Neural crest cell (in vitro differentiated cells): ENCODE data around the gene HS3ST2. TPM values are rescaled to one million over a fixed set of nuclear protein-coding genes. Genes with fewer than 3 reads are reported as not detected.

Source experiments
- DNase-seq: peaks from one replicate; pipeline ENCODE4 v3.0.0; 2021; ENCODE audit warnings: low read depth, mixed read lengths, low spot score
- H3K27ac Mint-ChIP-seq: one replicate; pipeline ENCODE4 v1.8.0; 2021; ENCODE audit warnings: mild to moderate bottlenecking, mixed read lengths; ENCODE audit not compliant: unreplicated experiment
- H3K27me3 Mint-ChIP-seq: 2 replicates; pipeline ENCODE4 v1.8.0; 2021; ENCODE audit warnings: low read depth, mild to moderate bottlenecking, mixed read lengths
- H3K36me3 Mint-ChIP-seq: 2 replicates; pipeline ENCODE4 v1.8.0; 2021; ENCODE audit warnings: low read depth, mild to moderate bottlenecking, mixed read lengths
- H3K4me1 Mint-ChIP-seq: 2 replicates; pipeline ENCODE4 v1.8.0; 2021; ENCODE audit warnings: mixed read lengths
- H3K4me3 Mint-ChIP-seq: one replicate; pipeline ENCODE4 v1.8.0; 2021; ENCODE audit warnings: mild to moderate bottlenecking, mixed read lengths
- H3K9me3 Mint-ChIP-seq: 2 replicates; pipeline ENCODE4 v1.8.0; 2021; ENCODE audit warnings: mixed read lengths
- total RNA-seq: library from RNA; stranded (reverse); gene quantifications from 2 replicates; pipeline ENCODE4 v1.2.1, GENCODE V29; 2021
- TF ChIP-seq, protein P1 (sequence below): fragments of 200-600 bp; sonication (generic); conservative IDR thresholded peaks from 2 replicates; pipeline ENCODE4 v1.5.0; 2021; ENCODE audit warnings: antibody characterized with exemption, mild to moderate bottlenecking

Gene HS3ST2
- total RNA-seq, 1 donor from 2014 or later = not detected

DNA sequence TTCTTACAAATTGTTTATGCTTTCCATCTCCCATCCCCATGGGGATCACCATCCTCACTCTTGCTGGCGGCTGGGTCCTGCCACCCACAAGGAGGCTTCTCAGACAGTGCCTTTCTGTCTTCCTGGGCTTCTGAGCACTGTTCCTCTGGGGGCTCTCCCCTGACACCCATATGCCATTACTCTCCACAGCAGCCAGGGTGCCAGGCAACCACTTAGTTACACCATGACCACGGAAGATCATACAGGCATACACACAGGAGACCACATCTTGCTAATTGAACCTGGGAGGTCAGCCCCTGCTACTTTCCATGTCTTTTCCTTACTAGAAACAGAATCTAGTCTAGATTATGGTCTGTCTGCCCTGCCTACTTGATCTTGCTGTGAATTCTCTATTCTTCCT, 27.7 kb upstream of the HS3ST2 start:
- DNase-seq = no peak
- Mint-ChIP-seq H3K9me3 (no peaks in the 10 kb centered on the region), H3K36me3 (no peaks in the 10 kb centered on the region), H3K27me3 (peaks cover 15% of the 10 kb centered on the region), H3K4me3 (no peak overlapping the region), H3K4me1 (peaks cover 9% of the 10 kb centered on the region), H3K27ac (no peak overlapping the region)
- TF ChIP-seq, protein P1, sequence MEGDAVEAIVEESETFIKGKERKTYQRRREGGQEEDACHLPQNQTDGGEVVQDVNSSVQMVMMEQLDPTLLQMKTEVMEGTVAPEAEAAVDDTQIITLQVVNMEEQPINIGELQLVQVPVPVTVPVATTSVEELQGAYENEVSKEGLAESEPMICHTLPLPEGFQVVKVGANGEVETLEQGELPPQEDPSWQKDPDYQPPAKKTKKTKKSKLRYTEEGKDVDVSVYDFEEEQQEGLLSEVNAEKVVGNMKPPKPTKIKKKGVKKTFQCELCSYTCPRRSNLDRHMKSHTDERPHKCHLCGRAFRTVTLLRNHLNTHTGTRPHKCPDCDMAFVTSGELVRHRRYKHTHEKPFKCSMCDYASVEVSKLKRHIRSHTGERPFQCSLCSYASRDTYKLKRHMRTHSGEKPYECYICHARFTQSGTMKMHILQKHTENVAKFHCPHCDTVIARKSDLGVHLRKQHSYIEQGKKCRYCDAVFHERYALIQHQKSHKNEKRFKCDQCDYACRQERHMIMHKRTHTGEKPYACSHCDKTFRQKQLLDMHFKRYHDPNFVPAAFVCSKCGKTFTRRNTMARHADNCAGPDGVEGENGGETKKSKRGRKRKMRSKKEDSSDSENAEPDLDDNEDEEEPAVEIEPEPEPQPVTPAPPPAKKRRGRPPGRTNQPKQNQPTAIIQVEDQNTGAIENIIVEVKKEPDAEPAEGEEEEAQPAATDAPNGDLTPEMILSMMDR = no peak

DNA sequence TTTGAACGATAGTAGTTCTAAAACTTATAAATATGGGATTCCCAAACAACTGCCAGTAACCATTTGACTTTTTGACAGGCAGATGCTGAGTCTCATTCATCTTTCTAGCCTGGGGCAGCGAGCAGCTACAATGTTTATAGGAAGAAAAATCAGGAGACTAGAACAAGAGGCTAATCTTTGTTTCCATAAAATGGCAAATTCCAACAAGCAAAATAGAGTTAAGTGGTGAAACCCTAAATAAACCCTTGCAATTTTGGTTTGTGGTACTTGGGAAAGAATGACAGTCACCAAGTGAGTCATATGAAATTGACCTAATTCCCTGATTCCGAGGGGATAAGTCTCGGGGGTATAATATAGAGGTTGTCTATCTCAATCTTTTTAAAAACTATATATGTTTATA, 27.3 kb upstream of the HS3ST2 start:
- Mint-ChIP-seq H3K4me1 (peaks cover 9% of the 10 kb centered on the region), H3K27me3 (peaks cover 16% of the 10 kb centered on the region), H3K4me3 (no peak overlapping the region), H3K27ac (no peak overlapping the region), H3K9me3 (no peaks in the 10 kb centered on the region), H3K36me3 (no peaks in the 10 kb centered on the region)
- TF ChIP-seq, protein P1 = no peak
- no peak for DNase-seq

DNA sequence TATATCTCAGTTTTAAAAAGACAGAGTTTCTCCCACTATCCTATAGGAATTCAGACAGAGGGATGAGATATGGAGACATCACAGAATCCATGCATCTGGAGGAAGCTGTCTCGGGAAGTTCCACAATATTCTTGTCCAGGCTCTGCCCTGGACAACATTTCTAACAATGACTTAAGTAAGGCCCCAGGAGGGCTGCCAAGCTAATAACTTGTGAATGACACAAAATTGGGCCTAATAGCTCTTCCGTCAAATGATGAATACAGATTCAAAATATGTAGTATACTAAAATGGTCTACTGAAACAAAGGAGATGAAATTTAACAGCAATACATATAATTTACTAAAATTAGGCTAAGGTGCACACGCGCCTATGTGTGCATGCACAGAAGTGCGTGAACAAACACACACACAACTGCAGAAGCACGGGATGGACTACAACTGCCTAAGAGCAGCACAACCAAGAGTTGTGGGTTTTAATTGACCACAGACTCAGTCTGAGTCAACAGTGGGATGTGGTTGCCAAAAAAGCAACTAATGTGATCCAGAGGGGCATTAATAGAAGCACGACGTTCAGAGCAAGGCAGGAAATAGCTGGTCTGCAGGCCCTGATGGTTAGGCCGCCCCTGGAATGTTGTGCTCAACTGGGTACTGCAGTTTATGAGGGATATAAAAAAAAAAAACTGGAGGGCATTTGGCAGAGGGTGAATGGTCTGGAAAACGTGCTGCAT, 26.3 kb upstream of the HS3ST2 start:
- Mint-ChIP-seq H3K4me3 (no peak overlapping the region), H3K4me1 (peaks cover under 1% of the 10 kb centered on the region), H3K9me3 (peaks cover 5% of the 10 kb centered on the region), H3K36me3 (no peaks in the 10 kb centered on the region), H3K27me3 (peaks cover 17% of the 10 kb centered on the region), H3K27ac (no peak overlapping the region)
- no peak for DNase-seq
- TF ChIP-seq, protein P1 = no peak

DNA sequence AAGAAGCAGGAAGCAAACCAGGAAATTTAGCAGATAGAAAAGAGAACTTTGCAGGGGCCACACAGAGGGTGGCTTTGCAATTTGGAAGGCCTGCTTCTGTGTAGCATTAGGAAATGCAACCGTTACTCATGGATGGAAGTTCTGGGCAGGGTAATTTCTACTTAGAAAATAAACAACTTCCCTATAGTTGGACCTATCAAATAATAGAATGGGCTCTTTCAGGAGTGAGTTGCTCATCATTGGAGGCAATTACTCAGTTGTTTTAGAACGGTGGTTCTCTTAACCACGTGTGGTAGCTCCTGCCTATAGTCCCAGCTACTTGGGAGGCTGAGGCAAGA, 25.8 kb upstream of the HS3ST2 start:
- DNase-seq = no peak
- peaks cover 16% of the 10 kb centered on the region for H3K27me3 Mint-ChIP-seq
- peaks cover 5% of the 10 kb centered on the region for H3K9me3 Mint-ChIP-seq
- no peaks in the 10 kb centered on the region for H3K4me1 Mint-ChIP-seq
- H3K36me3 Mint-ChIP-seq = no peaks in the 10 kb centered on the region
- H3K4me3 Mint-ChIP-seq = no peak overlapping the region
- TF ChIP-seq, protein P1 = no peak
- no peak overlapping the region for H3K27ac Mint-ChIP-seq

DNA sequence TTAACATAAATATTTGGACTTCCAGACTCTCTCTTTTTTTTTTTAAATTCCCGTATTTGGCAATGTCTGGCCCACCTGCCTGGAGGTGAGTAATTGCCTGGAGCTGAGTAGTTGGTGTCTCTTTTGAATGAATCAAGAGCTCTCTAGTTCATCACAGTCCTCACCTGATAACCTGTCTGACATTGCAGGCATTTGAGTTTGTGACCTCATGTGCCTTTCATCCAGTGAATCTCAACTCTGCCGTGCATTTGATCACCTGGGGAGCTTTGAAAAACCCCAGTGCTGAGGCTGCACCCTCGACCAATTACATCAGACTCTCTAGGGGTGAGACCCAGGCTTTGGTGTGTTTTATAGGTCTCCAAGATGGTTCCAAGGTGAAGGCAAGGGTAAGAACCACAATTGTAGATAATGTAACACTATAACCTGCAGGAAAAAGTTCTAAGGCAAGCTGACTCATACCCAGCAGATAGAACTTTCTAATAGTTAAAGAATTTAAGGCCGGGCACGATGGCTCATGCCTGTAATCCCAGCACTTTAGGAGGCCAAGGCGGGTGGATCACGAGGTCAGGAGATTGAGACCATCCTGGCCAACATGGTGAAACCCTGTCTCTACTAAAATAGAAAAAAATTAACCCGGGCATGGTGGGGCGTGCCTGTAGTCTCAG, 24.5 kb upstream of the HS3ST2 start:
- Mint-ChIP-seq H3K4me1 (no peaks in the 10 kb centered on the region), H3K27me3 (peaks cover 16% of the 10 kb centered on the region), H3K36me3 (no peaks in the 10 kb centered on the region), H3K4me3 (no peak overlapping the region), H3K9me3 (peaks cover 5% of the 10 kb centered on the region), H3K27ac (no peak overlapping the region)
- TF ChIP-seq, protein P1 = no peak
- DNase-seq = no peak
